A673 (cell line): Measurements from ENCODE around the gene FA2H.

Experiments
- EZH2 ChIP-seq: fragments of 200-600 bp; sonication (generic); IDR thresholded peaks from 2 replicates; pipeline ENCODE4 v1.6.1; 2017; ENCODE audit warnings: borderline replicate concordance, low read depth, mild to moderate bottlenecking, mixed read lengths, antibody characterized with exemption, low read length; ENCODE audit not compliant: poor library complexity, severe bottlenecking
- TF ChIP-seq, protein P1 (sequence below): fragments of 300-800, 200-600 bp; sonication (generic); conservative IDR thresholded peaks from 2 replicates; pipeline ENCODE4 v1.5.1; 2017; ENCODE audit warnings: low read depth, mild to moderate bottlenecking, antibody characterized with exemption, low read length, moderate library complexity, mixed read lengths

DNA sequence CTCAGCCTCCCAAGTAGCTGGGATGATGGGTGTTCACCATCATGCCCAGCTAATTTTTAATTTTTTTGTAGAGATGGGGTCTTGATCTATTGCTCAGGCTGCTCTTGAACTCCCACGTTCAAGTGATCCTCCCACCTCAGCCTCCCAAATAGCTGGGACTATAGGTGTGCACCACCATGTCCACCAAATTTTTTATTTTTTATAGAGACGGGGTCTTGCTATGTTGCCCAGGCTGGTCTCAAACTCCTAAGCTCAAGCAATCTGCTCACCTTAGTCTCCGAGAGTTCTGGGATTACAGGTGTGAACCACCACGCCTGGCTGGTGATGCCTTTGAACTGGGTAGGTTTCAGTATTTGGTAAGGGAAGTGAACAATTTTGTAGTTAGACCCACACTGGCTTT is 30.1 kb downstream of the FA2H start:
- TF ChIP-seq, protein P1, sequence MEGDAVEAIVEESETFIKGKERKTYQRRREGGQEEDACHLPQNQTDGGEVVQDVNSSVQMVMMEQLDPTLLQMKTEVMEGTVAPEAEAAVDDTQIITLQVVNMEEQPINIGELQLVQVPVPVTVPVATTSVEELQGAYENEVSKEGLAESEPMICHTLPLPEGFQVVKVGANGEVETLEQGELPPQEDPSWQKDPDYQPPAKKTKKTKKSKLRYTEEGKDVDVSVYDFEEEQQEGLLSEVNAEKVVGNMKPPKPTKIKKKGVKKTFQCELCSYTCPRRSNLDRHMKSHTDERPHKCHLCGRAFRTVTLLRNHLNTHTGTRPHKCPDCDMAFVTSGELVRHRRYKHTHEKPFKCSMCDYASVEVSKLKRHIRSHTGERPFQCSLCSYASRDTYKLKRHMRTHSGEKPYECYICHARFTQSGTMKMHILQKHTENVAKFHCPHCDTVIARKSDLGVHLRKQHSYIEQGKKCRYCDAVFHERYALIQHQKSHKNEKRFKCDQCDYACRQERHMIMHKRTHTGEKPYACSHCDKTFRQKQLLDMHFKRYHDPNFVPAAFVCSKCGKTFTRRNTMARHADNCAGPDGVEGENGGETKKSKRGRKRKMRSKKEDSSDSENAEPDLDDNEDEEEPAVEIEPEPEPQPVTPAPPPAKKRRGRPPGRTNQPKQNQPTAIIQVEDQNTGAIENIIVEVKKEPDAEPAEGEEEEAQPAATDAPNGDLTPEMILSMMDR: no peak
- TF ChIP-seq EZH2: no peak
